OCI-LY1 (cell line): ENCODE results near the gene ADGRL2.

Source experiments
- CTCF ChIP-seq: fragments of 200-600 bp; sonication (generic), shearing (Covaris generic); IDR thresholded peaks from 2 replicates; pipeline ENCODE4 v1.5.1; 2017; ENCODE audit warnings: mild to moderate bottlenecking, antibody characterized with exemption, low read length, moderate library complexity, mixed read lengths
- EZH2 ChIP-seq: fragments of 200-600 bp; sonication (generic), shearing (Covaris generic); IDR thresholded peaks from 2 replicates; pipeline ENCODE4 v1.8.0; 2017; ENCODE audit warnings: borderline replicate concordance, mixed run types, mild to moderate bottlenecking, antibody characterized with exemption, low read length, moderate library complexity, mixed read lengths

GRCh38 chr1:81920886-81921285, 120.2 kb downstream of the ADGRL2 start:
- TF ChIP-seq CTCF (no peak), EZH2 (no peak)
